LNCAP (cell line): Measurements from ENCODE around the gene TBC1D19.

Experiments
- TF ChIP-seq, protein P1 (sequence below): fragments of 450-650 bp; IDR thresholded peaks from 2 replicates; pipeline ENCODE4 v1.5.1; 2017; ENCODE audit warnings: mild to moderate bottlenecking

The TBC1D19 gene

DNA sequence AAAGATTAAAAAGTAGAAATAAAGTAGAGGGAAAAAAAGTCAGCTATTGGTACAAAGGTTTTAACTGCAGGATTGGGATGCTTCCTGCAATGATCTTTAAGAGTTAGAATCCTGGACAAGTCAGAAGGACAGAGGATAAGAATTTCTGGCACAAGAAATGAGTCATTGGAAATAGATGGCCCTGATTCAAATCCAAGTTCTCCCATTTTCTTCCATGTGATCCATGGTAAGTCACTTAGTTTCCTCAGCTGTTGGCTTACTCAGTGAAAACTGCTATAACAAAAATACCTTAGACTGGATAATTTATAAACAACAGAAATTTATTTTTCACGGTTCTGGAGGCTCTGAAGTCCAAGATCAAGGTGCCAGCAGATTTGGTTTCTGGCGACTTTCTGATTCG, 13.3 kb upstream of the TBC1D19 start:
- TF ChIP-seq, protein P1, sequence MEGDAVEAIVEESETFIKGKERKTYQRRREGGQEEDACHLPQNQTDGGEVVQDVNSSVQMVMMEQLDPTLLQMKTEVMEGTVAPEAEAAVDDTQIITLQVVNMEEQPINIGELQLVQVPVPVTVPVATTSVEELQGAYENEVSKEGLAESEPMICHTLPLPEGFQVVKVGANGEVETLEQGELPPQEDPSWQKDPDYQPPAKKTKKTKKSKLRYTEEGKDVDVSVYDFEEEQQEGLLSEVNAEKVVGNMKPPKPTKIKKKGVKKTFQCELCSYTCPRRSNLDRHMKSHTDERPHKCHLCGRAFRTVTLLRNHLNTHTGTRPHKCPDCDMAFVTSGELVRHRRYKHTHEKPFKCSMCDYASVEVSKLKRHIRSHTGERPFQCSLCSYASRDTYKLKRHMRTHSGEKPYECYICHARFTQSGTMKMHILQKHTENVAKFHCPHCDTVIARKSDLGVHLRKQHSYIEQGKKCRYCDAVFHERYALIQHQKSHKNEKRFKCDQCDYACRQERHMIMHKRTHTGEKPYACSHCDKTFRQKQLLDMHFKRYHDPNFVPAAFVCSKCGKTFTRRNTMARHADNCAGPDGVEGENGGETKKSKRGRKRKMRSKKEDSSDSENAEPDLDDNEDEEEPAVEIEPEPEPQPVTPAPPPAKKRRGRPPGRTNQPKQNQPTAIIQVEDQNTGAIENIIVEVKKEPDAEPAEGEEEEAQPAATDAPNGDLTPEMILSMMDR, result no peak

DNA sequence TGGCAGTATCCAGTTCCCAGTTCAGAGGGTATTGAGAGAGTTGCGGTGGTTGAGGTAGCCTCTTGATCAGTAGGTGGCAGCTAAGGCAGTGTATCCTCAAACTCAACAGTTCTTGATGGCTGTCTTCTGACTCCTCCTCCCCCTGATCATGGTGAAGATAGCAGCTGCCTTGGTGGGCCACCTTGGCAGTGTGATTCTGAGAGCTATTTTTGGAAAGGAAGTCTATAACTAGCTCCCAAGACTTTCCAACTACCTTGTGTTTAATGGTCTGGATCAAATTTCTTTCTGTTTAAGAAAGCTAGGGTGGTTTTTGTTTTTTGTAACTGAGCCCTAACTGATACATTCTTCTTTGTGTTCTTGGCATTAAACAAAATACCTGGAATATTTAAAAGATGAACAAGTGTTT, 10.5 kb upstream of the TBC1D19 start:
- TF ChIP-seq, protein P1, result no peak

DNA sequence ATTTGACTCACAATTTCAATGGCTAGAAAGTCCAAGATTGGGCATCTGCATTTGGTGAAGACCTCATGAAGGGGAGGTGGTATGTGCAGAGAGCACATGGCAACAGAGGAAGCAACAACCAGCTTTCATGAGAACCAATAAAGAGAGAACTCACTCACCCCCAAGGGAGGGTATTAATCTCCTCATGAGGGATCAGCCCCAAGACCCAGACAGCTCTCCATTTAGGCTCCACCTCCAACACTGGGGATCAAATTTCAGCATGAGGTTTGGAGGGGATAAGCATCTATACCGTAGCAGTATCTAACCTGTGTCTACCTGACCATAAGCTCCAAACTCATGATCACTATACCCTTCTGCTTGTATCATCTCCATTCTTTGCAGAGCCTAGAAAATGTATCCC, 9.3 kb upstream of the TBC1D19 start:
- TF ChIP-seq, protein P1, result no peak

DNA sequence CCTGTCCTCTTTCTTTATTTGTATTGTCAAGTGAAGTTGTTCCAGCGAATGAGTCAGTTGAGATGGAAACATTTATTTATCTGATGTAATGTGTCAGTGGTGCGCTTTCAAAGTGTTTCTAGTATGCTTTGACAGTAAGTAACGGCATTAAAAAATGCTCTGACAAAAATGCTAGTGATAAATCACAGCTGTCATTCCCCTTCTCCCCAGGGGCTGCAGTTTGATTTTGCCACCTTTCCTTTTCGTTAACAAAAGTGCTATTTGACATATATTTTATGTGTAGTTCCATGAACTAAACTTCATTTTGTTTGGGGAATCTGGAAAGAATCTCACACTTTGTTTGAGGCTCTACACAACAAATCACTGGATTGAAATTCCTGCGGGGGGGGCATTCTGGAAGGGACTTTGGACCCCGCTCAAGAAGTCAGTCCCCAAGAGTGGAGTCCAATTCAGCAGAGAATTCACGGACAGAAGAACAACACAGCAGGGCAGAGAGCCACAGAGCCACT, 7.6 kb upstream of the TBC1D19 start:
- TF ChIP-seq, protein P1, result no peak

DNA sequence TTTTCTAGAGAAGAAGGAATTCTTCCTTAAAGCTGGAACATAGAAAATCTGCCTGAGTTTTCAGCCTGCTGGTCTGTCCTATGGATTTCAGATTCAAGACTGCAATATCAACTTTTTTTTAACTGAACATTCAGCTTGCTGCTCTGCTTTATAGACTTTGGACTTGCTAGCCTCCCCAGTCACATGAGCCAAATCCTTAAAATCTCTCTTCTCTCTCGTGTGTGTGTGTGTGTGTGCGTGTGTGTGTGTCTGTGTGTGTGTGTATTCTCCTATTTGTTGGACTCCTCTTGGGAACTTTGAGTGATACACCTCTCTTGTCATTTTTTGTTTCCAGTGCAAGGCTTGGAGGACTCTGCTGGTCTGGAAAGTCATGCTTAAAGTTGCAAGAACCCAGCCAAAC, 6.8 kb upstream of the TBC1D19 start:
- TF ChIP-seq, protein P1, result no peak

DNA sequence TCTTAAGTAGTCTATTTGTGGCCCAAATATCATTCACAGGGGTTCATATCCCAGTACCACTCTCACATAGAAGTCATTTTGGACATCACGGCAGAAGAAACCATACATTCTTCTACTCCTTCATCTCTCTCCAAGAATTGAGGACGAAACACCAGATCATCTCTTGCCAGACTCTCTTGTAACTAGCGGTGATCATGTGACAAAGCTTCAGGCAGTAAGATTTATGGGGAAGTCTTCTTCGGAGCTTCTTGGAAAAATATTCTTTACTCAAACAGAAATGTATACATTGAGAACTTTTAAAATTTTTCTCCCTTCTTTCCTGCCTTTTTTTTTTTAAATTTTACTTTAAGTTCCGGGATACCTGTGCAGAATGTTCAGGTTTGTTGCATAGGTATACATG, 4.7 kb upstream of the TBC1D19 start:
- TF ChIP-seq, protein P1, result no peak

DNA sequence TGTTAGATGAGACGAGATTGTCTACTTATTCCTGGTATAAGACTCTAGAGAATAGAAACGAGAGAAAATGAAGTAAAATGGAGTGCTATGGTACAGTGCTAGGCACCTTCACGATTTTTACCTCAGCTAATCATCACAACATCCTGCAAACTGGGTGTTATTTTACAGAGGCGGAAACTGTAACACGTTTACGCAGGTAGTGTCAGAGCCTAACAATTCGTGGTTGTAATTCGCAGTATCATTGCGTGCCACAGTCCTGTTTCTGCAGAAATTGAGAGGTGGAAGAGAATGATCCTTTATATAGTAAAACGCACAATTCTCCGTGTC, 383 bp upstream of the TBC1D19 start:
- TF ChIP-seq, protein P1, result no peak

DNA sequence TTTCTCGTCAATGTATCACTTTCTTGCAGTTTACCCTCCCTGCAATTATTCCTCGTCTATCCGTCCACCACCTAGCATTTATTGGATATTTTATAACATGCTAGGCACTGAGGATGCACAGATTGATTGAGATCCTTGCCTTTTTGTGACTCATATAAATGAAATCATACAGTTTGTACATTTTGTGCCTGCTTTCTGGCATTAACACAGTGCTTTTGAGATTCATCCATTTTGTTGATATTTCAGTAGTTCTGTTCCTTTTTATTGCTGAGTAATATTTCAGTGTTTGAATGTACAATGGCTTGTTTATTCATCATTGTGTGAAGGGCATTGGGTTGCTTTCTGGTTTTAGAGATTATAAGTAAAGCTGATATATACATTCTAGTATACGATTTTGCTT, 841 bp downstream of the TBC1D19 start:
- TF ChIP-seq, protein P1, result no peak
